Mesenchymal stem cell (in vitro differentiated cells and primary cell): ENCODE results near the gene CCDC150.
"Not testable (repeated sequence)": the region's sequence is repeated elsewhere in the genome, so short reads cannot be mapped to it uniquely, and the experiment has no call there.

Experiments used
- DNase-seq: peaks from one replicate; pipeline ENCODE4 v3.0.0-alpha.2; 2013
- H2AFZ ChIP-seq: one replicate; pipeline ENCODE4 v1.6.1; 2013; ENCODE audit warnings: low read depth, mild to moderate bottlenecking, control low read depth, inconsistent platforms, low read length, moderate library complexity
- H2AK5ac ChIP-seq: 2 replicates; pipeline ENCODE4 v1.6.1; 2013; ENCODE audit warnings: low read length, moderate library complexity, mild to moderate bottlenecking, inconsistent platforms; ENCODE audit not compliant: severe bottlenecking
- H2BK120ac ChIP-seq: one replicate; pipeline ENCODE4 v1.6.1; 2013; ENCODE audit warnings: low read depth, mild to moderate bottlenecking, inconsistent platforms, low read length, moderate library complexity
- H2BK12ac ChIP-seq, 2 experiments: one replicate each; pipeline ENCODE4 v1.6.1; 2013; ENCODE audit warnings: inconsistent platforms in 2 of 2, low read length in 2 of 2, mild to moderate bottlenecking in 2 of 2, moderate library complexity in 2 of 2, control low read depth in 1 of 2
- H2BK15ac ChIP-seq: one replicate; pipeline ENCODE4 v1.6.1; 2013; ENCODE audit warnings: mild to moderate bottlenecking, low read depth, inconsistent platforms; ENCODE audit not compliant: poor library complexity, severe bottlenecking
- H2BK5ac ChIP-seq: 2 replicates; pipeline ENCODE4 v1.6.1; 2013; ENCODE audit warnings: low read depth, mild to moderate bottlenecking, low read length, control low read depth, inconsistent platforms; ENCODE audit not compliant: poor library complexity, severe bottlenecking
- H3K14ac ChIP-seq, 2 experiments: one replicate each; pipeline ENCODE4 v1.6.1; 2013; ENCODE audit warnings: inconsistent platforms in 2 of 2, low read length in 2 of 2, control low read depth in 1 of 2, mild to moderate bottlenecking in 1 of 2, moderate library complexity in 1 of 2
- H3K18ac ChIP-seq, 2 experiments: one replicate each; pipeline ENCODE4 v1.6.1; 2013; ENCODE audit warnings: inconsistent platforms in 2 of 2, low read length in 2 of 2, control low read depth in 1 of 2, low read depth in 1 of 2, mild to moderate bottlenecking in 1 of 2
- H3K23ac ChIP-seq, 2 experiments: one replicate each; pipeline ENCODE4 v1.6.1; 2013; ENCODE audit warnings: inconsistent platforms in 2 of 2, low read length in 2 of 2, mild to moderate bottlenecking in 2 of 2, moderate library complexity in 2 of 2, control low read depth in 1 of 2
- H3K27ac ChIP-seq: 2 replicates; pipeline ENCODE4 v1.5.1; 2013; ENCODE audit warnings: mild to moderate bottlenecking, moderate library complexity, low read length, control low read depth, inconsistent platforms; ENCODE audit not compliant: poor library complexity, severe bottlenecking
- H3K27me3 ChIP-seq, 2 experiments: 2 replicates each; pipeline versions ENCODE4 v1.6.1 to v1.7.0; 2013; ENCODE audit warnings: low read length in 2 of 2, mild to moderate bottlenecking in 2 of 2, moderate library complexity in 2 of 2, control low read depth in 1 of 2, inconsistent platforms in 1 of 2; ENCODE audit not compliant: control insufficient read depth in 1 of 2, insufficient read depth in 1 of 2
- H3K36me3 ChIP-seq, 2 experiments: 2 replicates each; pipeline versions ENCODE4 v1.6.1 to v1.7.0; 2013; ENCODE audit warnings: low read length in 2 of 2, control low read depth in 1 of 2, inconsistent platforms in 1 of 2, low read depth in 1 of 2, mild to moderate bottlenecking in 1 of 2; ENCODE audit not compliant: insufficient read depth in 2 of 2, control insufficient read depth in 1 of 2
- H3K4ac ChIP-seq, 2 experiments: one replicate each; pipeline ENCODE4 v1.6.1; 2013; ENCODE audit warnings: inconsistent platforms in 2 of 2, low read length in 2 of 2, mild to moderate bottlenecking in 2 of 2, moderate library complexity in 2 of 2, control low read depth in 1 of 2, low read depth in 1 of 2
- H3K4me1 ChIP-seq: 2 replicates; pipeline ENCODE4 v1.6.1; 2013; ENCODE audit warnings: low read depth, low read length, control low read depth; ENCODE audit not compliant: control insufficient read depth, insufficient read depth
- H3K4me2 ChIP-seq: 2 replicates; pipeline ENCODE4 v1.6.1; 2013; ENCODE audit warnings: low read length, mild to moderate bottlenecking, inconsistent platforms; ENCODE audit not compliant: poor library complexity, severe bottlenecking
- H3K4me3 ChIP-seq, 2 experiments: 2 replicates each; pipeline versions ENCODE4 v1.5.1 to v1.7.0; 2013; ENCODE audit warnings: low read length in 2 of 2, mild to moderate bottlenecking in 2 of 2, control low read depth in 1 of 2, low read depth in 1 of 2; ENCODE audit not compliant: insufficient read depth in 1 of 2
- H3K79me1 ChIP-seq: replicated peaks from 2 replicates; pipeline ENCODE4 v1.6.1; 2013; ENCODE audit warnings: mild to moderate bottlenecking, control low read depth, low read length, inconsistent platforms; ENCODE audit not compliant: poor library complexity, severe bottlenecking
- H3K9ac ChIP-seq: 2 replicates; pipeline ENCODE4 v1.7.0; 2013; ENCODE audit warnings: mild to moderate bottlenecking, low read length, moderate library complexity
- H3K9me3 ChIP-seq: 2 replicates; pipeline ENCODE4 v1.7.0; 2013; ENCODE audit warnings: mild to moderate bottlenecking, low read length; ENCODE audit not compliant: control insufficient read depth
- H4K8ac ChIP-seq: one replicate; pipeline ENCODE4 v1.6.1; 2013; ENCODE audit warnings: inconsistent platforms, mild to moderate bottlenecking, low read length, moderate library complexity
- H4K91ac ChIP-seq: one replicate; pipeline ENCODE4 v1.6.1; 2013; ENCODE audit warnings: mild to moderate bottlenecking, low read length, inconsistent platforms
- WGBS: methylation state at CpG from one replicate; pipeline ENCODE4 v1.1.7; 2013; ENCODE audit warnings: mixed read lengths; 5-methylcytosine and 5-hydroxymethylcytosine counted together

Gene CCDC150

DNA sequence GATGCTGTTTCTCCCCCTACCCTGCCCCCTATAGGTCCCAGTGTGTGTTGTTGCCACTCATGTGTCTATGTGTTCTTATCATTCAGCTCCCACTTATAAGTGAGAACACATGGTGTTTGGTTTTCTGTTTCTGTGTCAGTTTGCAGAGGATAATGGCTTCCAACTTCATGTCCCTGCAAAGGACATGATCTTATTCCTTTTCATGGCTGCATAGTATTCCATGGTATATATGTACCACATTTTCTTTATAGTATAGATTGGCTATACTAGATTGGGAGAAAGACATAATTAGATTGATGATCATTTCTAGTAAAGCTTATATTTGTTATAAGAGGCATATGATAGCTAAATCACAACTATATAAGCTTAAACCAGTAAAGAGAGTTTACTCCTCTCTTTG is 97.1 kb downstream of the CCDC150 start:
- not testable (repeated sequence) for H2BK5ac ChIP-seq, H2AK5ac ChIP-seq, H3K23ac ChIP-seq, DNase-seq, H3K27me3 ChIP-seq, H3K4me1 ChIP-seq, H3K4me2 ChIP-seq, H2AFZ ChIP-seq, H3K79me1 ChIP-seq, H3K4ac ChIP-seq, H3K9ac ChIP-seq, H3K4me3 ChIP-seq, H2BK120ac ChIP-seq, H4K91ac ChIP-seq, H3K14ac ChIP-seq, H3K18ac ChIP-seq, H2BK15ac ChIP-seq, H3K27ac ChIP-seq, H3K36me3 ChIP-seq, H4K8ac ChIP-seq, H2BK12ac ChIP-seq
- H3K9me3 ChIP-seq: peaks cover 10% of the 10 kb centered on the region

DNA sequence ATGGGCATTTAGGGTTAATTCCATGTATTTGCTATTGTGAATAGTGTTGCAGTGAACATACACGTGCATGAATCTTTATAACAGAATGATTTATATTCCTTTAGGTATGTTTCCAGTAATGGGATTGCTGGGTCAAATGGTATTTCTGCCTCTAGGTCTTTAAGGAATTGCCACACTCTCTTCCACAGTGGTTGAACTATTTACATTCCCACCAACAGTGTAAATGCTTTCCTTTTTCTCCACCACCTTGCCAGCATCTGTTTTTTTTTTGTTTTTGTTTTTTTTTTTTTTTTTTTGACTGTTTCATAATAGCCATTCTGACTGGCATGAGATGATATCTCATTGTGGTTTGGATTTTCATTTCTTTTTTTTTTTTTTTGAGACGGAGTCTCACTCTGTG is 97.5 kb downstream of the CCDC150 start:
- Histone ChIP-seq H3K14ac (no peak overlapping the region), H3K18ac (no peak overlapping the region), H2BK5ac (no peak overlapping the region), H2AK5ac (no peak overlapping the region), H3K4me2 (no peak overlapping the region), H2BK15ac (no peak overlapping the region), H3K36me3 (no peaks in the 10 kb centered on the region), H3K4me1 (no peaks in the 10 kb centered on the region), H3K79me1 (no peaks in the 10 kb centered on the region), H2BK120ac (no peak overlapping the region), H3K27me3 (no peaks in the 10 kb centered on the region), H3K4me3 (no peak overlapping the region), H2AFZ (no peak overlapping the region), H3K4ac (no peak overlapping the region), H3K27ac (no peak overlapping the region), H4K8ac (no peak overlapping the region), H3K9me3 (peaks cover 10% of the 10 kb centered on the region), H2BK12ac (no peak overlapping the region), H4K91ac (no peak overlapping the region), H3K9ac (no peak overlapping the region), H3K23ac (no peak overlapping the region)
- WGBS: no CpG with 5 or more reads among the region's 2 CpGs
- no peak for DNase-seq

GRCh38 chr2:196739031-196739430 is 99.5 kb downstream of the CCDC150 start:
- Histone ChIP-seq H3K4ac (no peak overlapping the region), H3K9me3 (peaks cover 10% of the 10 kb centered on the region), H3K4me3 (no peak overlapping the region), H3K23ac (no peak overlapping the region), H4K91ac (no peak overlapping the region), H3K79me1 (no peaks in the 10 kb centered on the region), H2BK15ac (no peak overlapping the region), H3K27me3 (no peaks in the 10 kb centered on the region), H2BK12ac (no peak overlapping the region), H2BK120ac (no peak overlapping the region), H3K4me2 (no peak overlapping the region), H3K4me1 (no peaks in the 10 kb centered on the region), H4K8ac (no peak overlapping the region), H2AFZ (no peak overlapping the region), H3K14ac (no peak overlapping the region), H3K9ac (no peak overlapping the region), H3K36me3 (no peaks in the 10 kb centered on the region), H3K27ac (no peak overlapping the region), H2BK5ac (no peak overlapping the region), H2AK5ac (no peak overlapping the region), H3K18ac (no peak overlapping the region)
- DNase-seq: no peak
- 96% methylated on average over 4 of the region's 5 CpGs for WGBS

DNA sequence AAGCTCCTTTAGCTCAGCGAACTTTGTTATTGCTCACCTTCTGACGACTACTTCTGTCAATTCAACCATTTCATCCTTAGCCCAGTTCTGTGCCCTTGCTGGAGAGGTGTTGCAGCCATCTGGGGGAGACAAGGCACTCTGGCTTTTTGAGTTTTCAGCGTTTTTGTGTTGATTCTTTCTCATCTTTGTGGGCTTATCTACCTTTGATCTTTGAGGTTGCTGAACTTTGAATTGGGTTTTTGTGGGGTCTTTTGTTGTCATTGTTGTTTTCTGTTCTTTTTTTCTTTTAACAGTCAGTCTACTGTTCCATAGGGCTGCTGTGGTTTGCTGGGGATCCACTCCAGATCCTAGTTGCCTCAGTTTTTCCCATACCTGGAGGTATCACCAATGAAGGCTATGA is 102.7 kb downstream of the CCDC150 start:
- no peak overlapping the region for H3K4me3 ChIP-seq
- no peak overlapping the region for H2BK15ac ChIP-seq
- no peak overlapping the region for H2AFZ ChIP-seq
- no peak overlapping the region for H3K27ac ChIP-seq
- no peak for DNase-seq
- no peak overlapping the region for H3K4ac ChIP-seq
- H3K36me3 ChIP-seq: no peaks in the 10 kb centered on the region
- no peak overlapping the region for H3K4me2 ChIP-seq
- no peak overlapping the region for H4K91ac ChIP-seq
- no peak overlapping the region for H3K14ac ChIP-seq
- no peak overlapping the region for H4K8ac ChIP-seq
- H2AK5ac ChIP-seq: no peak overlapping the region
- H3K23ac ChIP-seq: no peak overlapping the region
- no peak overlapping the region for H3K9ac ChIP-seq
- peaks cover 10% of the 10 kb centered on the region for H3K9me3 ChIP-seq
- H3K18ac ChIP-seq: no peak overlapping the region
- H2BK5ac ChIP-seq: no peak overlapping the region
- no peaks in the 10 kb centered on the region for H3K79me1 ChIP-seq
- no peaks in the 10 kb centered on the region for H3K27me3 ChIP-seq
- H2BK120ac ChIP-seq: no peak overlapping the region
- no peak overlapping the region for H2BK12ac ChIP-seq
- 89% methylated on average over 2 of the region's 3 CpGs for WGBS
- H3K4me1 ChIP-seq: no peaks in the 10 kb centered on the region
